HG03460 (cell line): ENCODE data around the gene SLC37A3.
"Not testable (repeated sequence)": the region's sequence is repeated elsewhere in the genome, so short reads cannot be mapped to it uniquely, and the experiment has no call there.

Experiments
- ATAC-seq: cut with Tn5 transposase; IDR thresholded peaks from one replicate; pipeline ENCODE4 v1.9.1; 2021; ENCODE audit not compliant: unreplicated experiment

SLC37A3 gene, protein sequence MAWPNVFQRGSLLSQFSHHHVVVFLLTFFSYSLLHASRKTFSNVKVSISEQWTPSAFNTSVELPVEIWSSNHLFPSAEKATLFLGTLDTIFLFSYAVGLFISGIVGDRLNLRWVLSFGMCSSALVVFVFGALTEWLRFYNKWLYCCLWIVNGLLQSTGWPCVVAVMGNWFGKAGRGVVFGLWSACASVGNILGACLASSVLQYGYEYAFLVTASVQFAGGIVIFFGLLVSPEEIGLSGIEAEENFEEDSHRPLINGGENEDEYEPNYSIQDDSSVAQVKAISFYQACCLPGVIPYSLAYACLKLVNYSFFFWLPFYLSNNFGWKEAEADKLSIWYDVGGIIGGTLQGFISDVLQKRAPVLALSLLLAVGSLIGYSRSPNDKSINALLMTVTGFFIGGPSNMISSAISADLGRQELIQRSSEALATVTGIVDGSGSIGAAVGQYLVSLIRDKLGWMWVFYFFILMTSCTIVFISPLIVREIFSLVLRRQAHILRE

DNA sequence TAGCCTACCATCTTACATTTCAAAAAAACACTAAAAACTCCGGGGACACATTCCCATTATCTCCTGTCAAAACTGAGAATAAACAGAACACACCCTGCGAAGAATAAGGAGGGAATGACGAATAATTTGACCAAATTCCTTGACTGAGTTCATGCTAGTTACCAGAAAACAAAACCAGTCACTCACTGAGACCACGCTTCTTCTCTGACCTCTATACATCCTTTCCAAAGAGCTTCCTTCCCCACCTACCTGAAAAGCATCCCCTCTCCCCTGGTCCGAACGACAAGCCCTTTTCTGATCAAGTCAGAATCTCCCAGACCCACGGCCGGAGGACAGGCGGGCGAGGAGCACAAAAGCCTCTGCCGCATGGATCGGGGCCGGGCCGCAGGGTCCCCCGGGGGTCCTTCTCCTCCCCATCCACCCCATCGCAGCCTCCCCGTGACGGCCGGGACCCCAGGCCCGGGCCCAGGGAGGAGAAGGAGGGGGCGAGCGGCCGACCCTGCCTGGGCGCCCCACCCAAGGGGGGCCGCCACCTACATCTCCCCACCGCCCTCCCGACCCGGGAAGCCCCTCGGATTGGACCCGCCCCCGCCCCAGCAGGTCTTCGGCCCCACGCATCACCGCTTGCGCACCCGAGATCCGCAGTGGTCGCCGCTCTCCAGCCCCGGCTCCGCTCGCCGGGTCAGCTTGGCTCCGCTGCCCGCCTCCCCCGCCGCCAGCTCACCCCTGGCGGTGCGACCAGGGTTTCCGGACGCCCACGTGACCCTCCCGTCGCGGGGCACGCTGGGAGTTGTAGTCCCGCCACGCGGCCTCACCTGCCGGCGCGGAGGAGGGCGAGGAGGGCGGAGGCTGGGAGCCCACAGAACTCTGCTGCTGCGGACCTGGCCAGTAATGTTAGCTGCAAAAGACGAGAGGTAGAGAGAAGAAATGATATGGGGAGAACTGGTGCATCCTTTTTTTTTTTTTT lies at the start of gene SLC37A3:
Gene SLC37A3, minus strand, starts transcription at position 747 of the 967 bp plus-strand sequence. CDS start 16,004 bp downstream, outside the sequence.
- ATAC-seq, result peak; percentile 99

- no peak for ATAC-seq
These were observed 49.5 kb upstream of the SLC37A3 start for GRCh38 chr7:140447841-140448240.

- ATAC-seq, result no peak
These were observed 48.1 kb upstream of the SLC37A3 start for GRCh38 chr7:140446467-140446866.

DNA sequence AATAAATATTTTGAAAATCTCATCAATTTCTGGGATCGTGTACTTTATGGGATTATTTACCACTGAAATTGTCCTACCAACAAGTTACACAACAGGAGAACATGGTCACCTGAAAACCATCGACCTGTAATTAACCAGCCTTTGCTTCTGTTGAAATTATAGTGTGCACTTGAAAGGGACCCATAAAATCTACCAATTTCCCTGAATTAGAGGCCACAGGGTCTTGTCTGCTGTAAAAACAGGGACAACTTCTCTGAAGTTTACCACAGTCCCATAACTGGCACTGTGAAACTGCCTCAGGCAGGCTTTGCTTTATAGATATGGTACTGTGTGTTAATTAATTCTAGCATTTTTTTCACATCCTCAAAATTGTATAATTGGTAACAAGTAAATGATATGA lies 43.2 kb upstream of the SLC37A3 start:
- ATAC-seq, result no peak

GRCh38 chr7:140440593-140440992 lies 42.3 kb upstream of the SLC37A3 start:
- ATAC-seq, result no peak

GRCh38 chr7:140439359-140439758 lies 41.0 kb upstream of the SLC37A3 start:
- ATAC-seq, result no peak

DNA sequence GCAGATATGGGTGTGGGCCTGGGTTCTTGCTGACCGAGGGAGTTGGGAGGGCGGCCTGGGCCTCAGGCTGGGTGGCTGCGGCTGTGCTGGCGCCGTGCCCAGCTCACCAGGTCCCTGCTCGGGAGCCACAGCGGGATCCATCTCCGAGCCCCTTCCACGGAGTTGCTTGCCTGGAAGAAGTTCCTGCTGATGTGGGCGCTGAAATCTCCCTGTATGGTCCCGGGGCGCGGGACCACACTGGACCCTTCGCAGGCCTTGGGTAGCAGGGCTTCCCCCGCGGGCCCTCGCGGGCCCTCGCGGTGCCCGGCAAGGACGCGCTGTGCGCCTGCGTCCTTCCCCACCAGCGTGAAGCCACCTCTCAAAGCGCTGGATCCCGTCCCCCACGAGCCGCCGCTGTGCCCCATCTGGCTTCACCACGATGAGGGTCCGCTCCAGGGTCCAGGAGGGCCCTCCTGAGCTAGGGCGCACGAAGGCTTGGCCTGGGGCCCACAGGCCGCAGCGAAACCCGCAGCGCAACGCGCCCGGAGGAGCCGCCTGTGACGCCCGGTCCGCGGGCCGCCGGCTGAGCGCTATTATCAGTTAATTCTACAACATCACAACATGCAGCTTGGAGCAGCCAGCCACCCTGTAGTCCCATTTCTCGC lies 37.0 kb upstream of the SLC37A3 start:
- ATAC-seq, result no peak

DNA sequence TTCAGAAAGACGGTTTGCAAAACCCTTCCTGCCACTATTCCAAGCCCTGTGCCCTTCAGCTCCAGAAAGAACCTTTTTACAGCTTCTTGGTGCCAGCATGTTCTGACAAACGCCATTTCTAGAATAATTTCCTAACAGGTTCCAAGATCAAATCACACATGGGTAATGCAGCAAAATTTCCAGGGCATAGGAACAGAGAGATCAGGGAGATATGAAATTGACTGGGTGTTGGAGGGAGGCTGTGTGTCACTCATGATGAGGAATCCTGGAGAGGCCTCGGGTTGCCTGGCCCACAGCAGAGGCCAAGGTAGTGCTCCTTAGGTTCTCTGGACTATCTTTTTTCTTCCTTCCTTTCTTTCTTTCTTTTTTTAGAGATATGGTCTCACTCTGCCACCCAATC lies 35.1 kb upstream of the SLC37A3 start:
- no peak for ATAC-seq

GRCh38 chr7:140426130-140426529 lies 27.8 kb upstream of the SLC37A3 start:
- ATAC-seq, result no peak

GRCh38 chr7:140425718-140426117 lies 27.4 kb upstream of the SLC37A3 start:
- ATAC-seq, result no peak

DNA sequence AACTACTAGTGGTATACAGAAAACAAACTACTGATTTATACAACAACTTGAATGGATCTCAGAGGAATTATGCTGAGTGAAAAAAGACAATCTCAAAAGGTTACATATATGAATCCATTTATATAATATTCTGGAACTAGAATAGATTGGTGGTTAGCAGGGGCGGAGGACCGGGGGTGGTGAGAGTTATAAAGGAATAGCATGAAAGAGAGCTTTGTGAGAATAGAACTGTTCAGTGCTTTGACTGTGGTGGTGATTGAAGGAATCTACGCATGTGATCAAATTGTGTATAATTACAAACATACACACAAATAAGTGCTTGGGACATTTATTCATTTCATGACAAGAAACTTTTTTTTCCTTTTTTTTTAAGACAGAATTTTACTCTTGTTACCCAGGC lies 25.2 kb upstream of the SLC37A3 start:
- ATAC-seq, result no peak

- ATAC-seq, result no peak
These were observed 23.2 kb upstream of the SLC37A3 start for GRCh38 chr7:140421521-140421920.

GRCh38 chr7:140418653-140419052 lies 20.3 kb upstream of the SLC37A3 start:
- ATAC-seq, result no peak

GRCh38 chr7:140418156-140418472 lies 19.8 kb upstream of the SLC37A3 start:
- not testable (repeated sequence) for ATAC-seq

DNA sequence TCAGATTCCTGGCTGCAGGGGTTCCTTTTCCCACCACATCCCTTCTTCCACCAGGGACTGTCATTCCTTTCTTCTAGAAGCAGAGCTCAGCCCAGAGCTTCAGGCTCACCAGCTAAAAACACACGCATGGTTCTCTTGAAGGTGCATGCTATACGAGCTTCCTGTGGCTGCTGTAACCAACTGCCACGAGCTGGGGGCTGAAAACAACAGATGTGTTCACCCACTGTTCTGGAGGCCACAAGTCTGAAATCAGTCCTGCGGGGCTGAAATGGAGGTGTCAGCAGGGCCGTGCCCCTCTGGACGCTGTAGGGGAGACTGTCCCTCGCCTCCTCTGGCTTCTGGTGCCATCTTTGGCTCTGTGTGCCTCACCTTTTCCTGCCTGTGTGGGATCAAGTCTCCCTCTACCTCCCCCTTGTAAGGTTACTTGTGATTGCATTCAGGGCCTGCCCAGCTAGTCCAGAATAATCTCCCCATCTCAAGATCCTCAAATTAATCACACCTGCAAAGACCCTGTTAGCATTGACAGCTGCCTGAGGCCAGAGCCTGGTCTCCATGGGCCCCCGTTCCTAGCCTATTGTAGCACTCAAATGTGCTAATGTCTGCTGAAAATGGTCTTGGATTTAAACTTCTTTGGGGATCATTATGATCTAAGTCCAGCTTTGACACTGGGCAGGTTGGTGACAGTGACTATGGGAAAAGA lies 19.3 kb upstream of the SLC37A3 start:
- ATAC-seq, result no peak

- no peak for ATAC-seq
These were observed 18.2 kb upstream of the SLC37A3 start for GRCh38 chr7:140416560-140416959.

- not testable (repeated sequence) for ATAC-seq
These were observed 17.5 kb upstream of the SLC37A3 start for GRCh38 chr7:140415816-140416215.

DNA sequence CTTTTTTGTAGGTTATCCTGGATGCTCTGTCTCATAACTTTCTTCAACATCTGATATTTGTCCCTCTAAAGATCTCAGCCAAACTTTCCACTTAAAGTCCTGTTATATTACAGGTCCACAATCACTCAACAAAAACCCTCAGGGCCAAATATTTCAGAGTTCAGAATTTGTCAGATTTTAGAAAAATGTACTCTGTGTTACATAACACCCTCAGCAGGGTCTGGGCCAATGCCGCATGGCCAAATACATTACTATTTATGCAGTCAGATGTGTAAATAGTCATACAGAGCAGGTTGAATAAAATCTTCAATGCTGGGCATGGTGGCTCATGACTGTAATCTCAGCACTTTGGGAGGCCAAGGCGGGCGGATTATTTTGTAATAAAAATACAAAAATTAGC lies 17.0 kb upstream of the SLC37A3 start:
- ATAC-seq, result no peak

- no peak for ATAC-seq
These were observed 6.3 kb upstream of the SLC37A3 start for GRCh38 chr7:140404565-140405065.

- ATAC-seq, result peak; percentile 67
These were observed 5.7 kb upstream of the SLC37A3 start, which contains the start of gene RAB19 for GRCh38 chr7:140403878-140404564. Gene RAB19 (plus strand): TSS chr7:140404058. CDS start chr7:140407647, 3,589 bp downstream.
